Neuronal stem cell (in vitro differentiated cells): Measurements from ENCODE around the gene TCF7L1.

Experiments
- DNase-seq: peaks from one replicate; pipeline ENCODE4 v3.0.0-alpha.2; 2013; ENCODE audit warnings: low spot score
- H2AFZ ChIP-seq: one replicate; pipeline ENCODE4 v1.6.1; 2013; ENCODE audit warnings: mild to moderate bottlenecking, low read length, inconsistent platforms
- H2AK5ac ChIP-seq: 2 replicates; pipeline ENCODE4 v1.6.1; 2013; ENCODE audit warnings: low read depth, mild to moderate bottlenecking, inconsistent platforms, low read length, moderate library complexity, mixed read lengths
- H2BK120ac ChIP-seq: 2 replicates; pipeline ENCODE4 v1.6.1; 2013; ENCODE audit warnings: low read depth, mild to moderate bottlenecking, inconsistent platforms, low read length, moderate library complexity, mixed read lengths
- H2BK12ac ChIP-seq: one replicate; pipeline ENCODE4 v1.6.1; 2013; ENCODE audit warnings: low read length, inconsistent platforms
- H2BK15ac ChIP-seq: 2 replicates; pipeline ENCODE4 v1.6.1; 2013; ENCODE audit warnings: mild to moderate bottlenecking, low read length, inconsistent platforms, mixed read lengths
- H2BK5ac ChIP-seq: one replicate; pipeline ENCODE4 v1.6.1; 2013; ENCODE audit warnings: inconsistent platforms, mild to moderate bottlenecking, low read length, moderate library complexity
- H3K14ac ChIP-seq: one replicate; pipeline ENCODE4 v1.6.1; 2013; ENCODE audit warnings: low read length, inconsistent platforms
- H3K18ac ChIP-seq: 2 replicates; pipeline ENCODE4 v1.6.1; 2013; ENCODE audit warnings: low read length, inconsistent platforms
- H3K23ac ChIP-seq: 2 replicates; pipeline ENCODE4 v1.6.1; 2013; ENCODE audit warnings: low read depth, mild to moderate bottlenecking, mixed read lengths, low read length, inconsistent platforms; ENCODE audit not compliant: poor library complexity
- H3K27ac ChIP-seq: replicated peaks from 3 replicates; pipeline ENCODE4 v1.5.1; 2013; ENCODE audit warnings: low read length, inconsistent platforms
- H3K27me3 ChIP-seq, 3 experiments: 2 replicates each; pipeline ENCODE4 v1.6.1; 2013; ENCODE audit warnings: low read length in 3 of 3, mild to moderate bottlenecking in 2 of 3, inconsistent platforms in 1 of 3, low read depth in 1 of 3, mixed read lengths in 1 of 3, moderate library complexity in 1 of 3; ENCODE audit not compliant: control insufficient read depth in 3 of 3, insufficient read depth in 3 of 3
- H3K36me3 ChIP-seq, 2 donors: replicated peaks in 1 of 2; 2 replicates each; pipeline ENCODE4 v1.6.1; 2013; ENCODE audit warnings: low read length in 2 of 2; ENCODE audit not compliant: control insufficient read depth in 2 of 2, insufficient read depth in 2 of 2
- H3K4ac ChIP-seq: 2 replicates; pipeline ENCODE4 v1.6.1; 2013; ENCODE audit warnings: inconsistent platforms, mild to moderate bottlenecking, low read length, moderate library complexity
- H3K4me1 ChIP-seq, 2 donors: 1 replicate in 1 of 2; 2 replicates in 1 of 2; pipeline ENCODE4 v1.6.1; 2013; ENCODE audit warnings: low read length in 2 of 2, low read depth in 1 of 2; ENCODE audit not compliant: control insufficient read depth in 2 of 2, insufficient read depth in 1 of 2
- H3K4me2 ChIP-seq: one replicate; pipeline ENCODE4 v1.6.1; 2013; ENCODE audit warnings: mild to moderate bottlenecking, low read length, inconsistent platforms; ENCODE audit not compliant: insufficient read depth, poor library complexity, severe bottlenecking
- H3K4me3 ChIP-seq, 2 donors: 2 replicates each; pipeline ENCODE4 v1.5.1; 2013; ENCODE audit warnings: low read length in 2 of 2, mild to moderate bottlenecking in 2 of 2, inconsistent platforms in 1 of 2, moderate library complexity in 1 of 2
- H3K79me1 ChIP-seq: one replicate; pipeline ENCODE4 v1.6.1; 2013; ENCODE audit warnings: low read depth, mild to moderate bottlenecking, inconsistent platforms, low read length, moderate library complexity
- H3K9ac ChIP-seq: one replicate; pipeline ENCODE4 v1.6.1; 2013; ENCODE audit warnings: mild to moderate bottlenecking, low read depth, low read length, inconsistent platforms; ENCODE audit not compliant: poor library complexity
- H3K9me3 ChIP-seq, 2 donors: replicated peaks in 1 of 2; 2 replicates each; pipeline versions ENCODE3 to v1.6.1; 2013; ENCODE audit warnings: low read length in 2 of 2, mild to moderate bottlenecking in 2 of 2, inconsistent platforms in 1 of 2, low read depth in 1 of 2, mixed read lengths in 1 of 2, moderate library complexity in 1 of 2; ENCODE audit not compliant: control insufficient read depth in 2 of 2, insufficient read depth in 1 of 2
- H4K8ac ChIP-seq: one replicate; pipeline ENCODE4 v1.6.1; 2013; ENCODE audit warnings: low read depth, mild to moderate bottlenecking, inconsistent platforms, low read length, moderate library complexity
- H4K91ac ChIP-seq: one replicate; pipeline ENCODE4 v1.6.1; 2013; ENCODE audit warnings: low read length, low read depth, mild to moderate bottlenecking, inconsistent platforms; ENCODE audit not compliant: poor library complexity
- WGBS, 2 donors: extraction: QIAGEN DNeasy Blood & Tissue Kit; methylation state at CpG; one replicate each; pipeline ENCODE4 v1.1.7; 2013; ENCODE audit warnings: missing lambda C conversion rate in 2 of 2, mixed read lengths in 1 of 2; ENCODE audit not compliant: insufficient read length in 2 of 2, insufficient replicate concordance in 1 of 2; ENCODE audit errors: extremely low coverage in 2 of 2; 5-methylcytosine and 5-hydroxymethylcytosine counted together

The TCF7L1 gene

DNA sequence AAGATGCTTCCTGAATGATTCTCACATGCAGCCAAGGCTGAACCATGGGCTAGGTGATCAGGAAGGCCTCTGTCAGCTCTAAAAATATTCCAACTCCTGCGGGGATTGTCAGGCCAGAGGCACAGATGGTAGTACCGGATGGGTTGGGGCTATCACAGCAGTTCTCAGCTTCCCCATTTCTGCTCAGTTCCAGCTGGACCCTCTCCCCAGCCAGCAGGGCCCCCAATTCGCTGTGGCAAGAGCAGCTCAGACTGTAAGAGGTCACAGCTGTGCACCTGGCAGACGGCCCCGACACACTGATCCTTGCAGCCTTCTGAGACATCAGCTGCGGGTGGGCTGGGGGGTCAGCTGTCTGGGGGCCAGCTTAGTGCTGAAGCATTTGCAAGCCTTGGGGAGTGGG is 43.6 kb upstream of the TCF7L1 start:
- Histone ChIP-seq H2AK5ac (no peak overlapping the region), H3K14ac (no peak overlapping the region), H2BK12ac (no peak overlapping the region), H2BK120ac (no peak overlapping the region), H3K27ac (no peak overlapping the region), H3K9me3 (peaks cover 0 to 4% of the 10 kb centered on the region in 2 donors), H3K9ac (no peak overlapping the region), H3K79me1 (no peaks in the 10 kb centered on the region), H3K4me2 (no peak overlapping the region), H3K27me3 (peaks cover 0 to 10% (median 0%) of the 10 kb centered on the region in 3 experiments), H3K4ac (no peak overlapping the region), H3K36me3 (no peaks in the 10 kb centered on the region), H3K18ac (no peak overlapping the region), H4K91ac (no peak overlapping the region), H3K4me1 (peaks cover 0 to 3% of the 10 kb centered on the region in 2 donors), H4K8ac (no peak overlapping the region), H2BK15ac (no peak overlapping the region), H3K23ac (no peak overlapping the region), H2BK5ac (no peak overlapping the region), H3K4me3 (no peak overlapping the region), H2AFZ (no peak overlapping the region)
- no CpG with 5 or more reads among the region's 6 CpGs for WGBS, 2 donors
- no peak for DNase-seq

DNA sequence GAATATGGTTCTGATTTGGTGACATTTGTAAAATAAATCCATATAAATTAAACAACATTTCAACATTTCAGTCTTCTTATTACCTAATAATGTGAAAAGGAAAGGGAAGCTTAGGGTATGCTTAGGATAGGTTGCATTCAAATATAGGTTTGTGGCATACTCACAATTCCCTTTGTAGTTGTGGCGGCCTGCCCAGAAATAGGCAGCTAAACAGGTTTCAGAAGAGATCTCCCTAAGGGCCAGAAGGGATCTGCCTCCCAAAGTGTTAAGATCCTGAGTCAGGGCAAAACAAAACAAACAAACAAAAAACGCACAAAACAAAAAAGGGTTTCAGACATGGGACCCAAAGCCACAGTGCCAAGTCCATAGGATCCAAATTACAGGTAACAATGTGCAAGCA is 41.4 kb upstream of the TCF7L1 start:
- Histone ChIP-seq H4K91ac (no peak overlapping the region), H2BK12ac (no peak overlapping the region), H4K8ac (no peak overlapping the region), H3K27me3 (peaks cover 0 to 10% (median 0%) of the 10 kb centered on the region in 3 experiments), H2BK15ac (no peak overlapping the region), H2AFZ (no peak overlapping the region), H3K23ac (no peak overlapping the region), H3K27ac (no peak overlapping the region), H3K36me3 (no peaks in the 10 kb centered on the region), H2BK5ac (no peak overlapping the region), H3K4me1 (peaks cover 0 to 3% of the 10 kb centered on the region in 2 donors), H2BK120ac (no peak overlapping the region), H3K9me3 (peaks cover 0 to 4% of the 10 kb centered on the region in 2 donors), H3K4me2 (no peak overlapping the region), H3K9ac (no peak overlapping the region), H3K4me3 (no peak overlapping the region), H3K4ac (no peak overlapping the region), H3K14ac (no peak overlapping the region), H3K18ac (no peak overlapping the region), H2AK5ac (no peak overlapping the region), H3K79me1 (no peaks in the 10 kb centered on the region)
- no peak for DNase-seq
- WGBS, 2 donors, result no CpG with 5 or more reads among the region's 2 CpGs

DNA sequence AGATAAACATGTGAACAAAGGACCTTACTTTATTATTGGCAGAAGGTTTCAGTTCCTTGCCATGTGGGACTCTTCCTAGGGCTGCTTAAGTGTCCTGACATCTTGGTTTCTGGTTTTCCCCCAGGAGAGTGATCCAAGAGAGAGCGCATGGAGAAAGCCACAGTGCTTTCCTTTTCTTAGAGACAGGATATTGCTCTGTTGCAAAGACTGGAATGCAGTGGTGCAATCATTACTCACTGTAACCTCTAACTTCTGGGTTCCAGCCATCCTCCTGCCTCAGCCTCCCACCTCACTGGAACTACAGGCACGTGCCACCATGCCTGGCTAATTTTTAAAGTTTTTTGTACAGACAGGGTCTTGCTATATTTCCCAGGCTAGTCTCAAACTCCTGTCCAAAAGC is 38.1 kb upstream of the TCF7L1 start:
- Histone ChIP-seq H4K8ac (no peak overlapping the region), H3K14ac (no peak overlapping the region), H2BK12ac (no peak overlapping the region), H3K9me3 (peaks cover 0 to 4% of the 10 kb centered on the region in 2 donors), H4K91ac (no peak overlapping the region), H3K4me1 (no peaks in the 10 kb centered on the region), H3K9ac (no peak overlapping the region), H2BK5ac (no peak overlapping the region), H3K27ac (no peak overlapping the region), H3K4me2 (no peak overlapping the region), H2BK120ac (no peak overlapping the region), H2BK15ac (no peak overlapping the region), H3K23ac (no peak overlapping the region), H3K36me3 (no peaks in the 10 kb centered on the region), H2AFZ (no peak overlapping the region), H3K27me3 (no peaks in the 10 kb centered on the region), H3K79me1 (no peaks in the 10 kb centered on the region), H3K18ac (no peak overlapping the region), H3K4ac (no peak overlapping the region), H3K4me3 (no peak overlapping the region), H2AK5ac (no peak overlapping the region)
- no peak for DNase-seq
- no CpG with 5 or more reads among the region's 2 CpGs for WGBS, 2 donors

DNA sequence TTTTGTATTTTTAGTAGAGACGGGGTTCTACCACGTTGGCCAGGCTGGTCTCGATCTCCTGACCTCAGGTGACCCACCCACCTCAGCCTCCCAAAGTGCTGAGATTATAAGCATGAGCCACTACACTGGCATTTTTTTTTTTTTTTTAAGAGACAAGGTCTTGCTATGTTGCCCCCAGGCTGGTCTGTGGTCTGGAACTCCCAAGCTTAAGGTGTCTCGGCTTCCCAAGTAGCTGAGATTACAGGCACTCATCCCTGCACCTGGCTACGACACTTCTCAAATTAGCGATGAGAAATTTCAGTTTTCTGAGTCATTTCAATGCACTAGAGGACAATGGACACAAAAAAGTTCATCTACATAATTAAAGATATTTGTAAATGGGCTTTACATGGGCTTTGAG is 36.6 kb upstream of the TCF7L1 start:
- Histone ChIP-seq H3K27ac (no peak overlapping the region), H4K8ac (no peak overlapping the region), H2BK5ac (no peak overlapping the region), H2BK120ac (no peak overlapping the region), H4K91ac (no peak overlapping the region), H2BK12ac (no peak overlapping the region), H2AK5ac (no peak overlapping the region), H3K4me1 (no peaks in the 10 kb centered on the region), H3K4me3 (no peak overlapping the region), H3K36me3 (no peaks in the 10 kb centered on the region), H2AFZ (no peak overlapping the region), H3K4me2 (no peak overlapping the region), H3K4ac (no peak overlapping the region), H2BK15ac (no peak overlapping the region), H3K23ac (no peak overlapping the region), H3K14ac (no peak overlapping the region), H3K9me3 (peaks cover 0 to 4% of the 10 kb centered on the region in 2 donors), H3K79me1 (no peaks in the 10 kb centered on the region), H3K27me3 (no peaks in the 10 kb centered on the region), H3K18ac (no peak overlapping the region), H3K9ac (no peak overlapping the region)
- DNase-seq, result no peak
- WGBS, 2 donors, result no CpG with 5 or more reads among the region's 6 CpGs
